Amniotic epithelial cell (primary cell): ENCODE results near the gene MYO15B.

Source experiments
- DNase-seq: peaks from one replicate; pipeline ENCODE4 v3.0.0-alpha.2; 2010; ENCODE audit warnings: low read depth

Gene MYO15B

DNA sequence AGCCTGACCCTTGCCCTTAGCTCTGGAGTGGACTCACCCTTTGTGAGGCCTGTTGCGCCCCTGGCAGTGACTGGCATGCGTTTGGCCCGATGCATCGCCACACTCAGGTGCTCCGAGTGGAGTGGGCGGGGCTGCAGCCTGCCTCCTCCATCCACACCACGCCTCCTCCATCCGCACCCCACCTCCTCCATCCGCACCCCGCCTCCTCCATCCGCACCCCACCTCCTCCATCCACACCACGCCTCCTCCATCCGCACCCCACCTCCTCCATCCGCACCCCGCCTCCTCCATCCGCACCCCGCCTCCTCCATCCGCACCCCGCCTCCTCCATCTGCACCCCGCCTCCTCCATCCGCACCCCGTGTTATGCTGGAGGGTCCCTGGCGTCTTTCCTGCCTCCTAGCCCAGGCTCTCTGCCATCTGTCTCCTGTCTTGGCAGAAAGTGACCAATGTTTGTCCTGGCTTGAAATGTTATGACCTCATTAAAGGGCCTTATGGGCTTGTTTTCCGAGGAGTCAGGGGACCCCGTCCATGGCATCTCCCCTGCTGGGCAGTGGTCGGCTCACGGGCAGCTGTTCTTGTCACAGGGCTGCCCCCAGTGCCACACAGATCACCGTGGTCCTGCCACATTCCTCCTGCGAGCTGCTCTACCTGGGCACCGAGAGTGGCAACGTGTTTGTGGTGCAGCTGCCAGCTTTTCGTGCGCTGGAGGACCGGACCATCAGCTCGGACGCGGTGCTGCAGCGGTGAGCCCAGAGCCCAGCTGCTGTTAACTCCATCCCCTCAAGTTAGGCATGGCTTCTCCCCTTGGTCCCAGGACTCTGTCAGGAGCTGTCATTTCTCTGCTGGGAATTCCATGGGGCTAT, 28.7 kb upstream of the MYO15B start:
- no peak for DNase-seq

DNA sequence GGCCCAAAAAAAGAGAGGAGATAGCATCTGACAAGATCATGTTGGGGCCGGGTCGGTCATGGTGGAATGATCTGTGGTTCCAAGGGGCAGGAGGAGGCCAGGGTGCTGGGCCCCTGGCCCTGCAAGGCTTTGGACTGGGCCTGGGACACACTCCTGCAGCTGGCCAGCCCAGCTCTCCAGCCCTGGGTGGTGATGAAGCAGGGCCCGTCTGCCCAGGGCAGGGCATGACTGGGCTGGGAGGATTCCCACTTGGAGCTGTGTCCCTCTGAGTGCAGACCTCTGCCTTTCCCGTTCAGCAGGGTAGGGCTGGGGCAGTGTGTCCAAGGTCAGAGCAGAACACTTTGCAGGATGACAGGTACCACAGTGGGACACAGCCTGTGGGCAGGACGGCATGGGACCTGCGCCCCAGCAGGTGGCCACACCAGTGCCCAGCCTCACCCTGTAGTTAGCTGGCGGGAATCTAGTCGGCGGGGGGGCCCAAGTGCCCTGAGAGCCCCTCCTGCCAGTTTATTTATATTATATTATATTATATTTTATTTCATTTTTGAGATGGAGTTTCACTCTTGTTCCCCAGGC, 27.6 kb upstream of the MYO15B start:
- no peak for DNase-seq

DNA sequence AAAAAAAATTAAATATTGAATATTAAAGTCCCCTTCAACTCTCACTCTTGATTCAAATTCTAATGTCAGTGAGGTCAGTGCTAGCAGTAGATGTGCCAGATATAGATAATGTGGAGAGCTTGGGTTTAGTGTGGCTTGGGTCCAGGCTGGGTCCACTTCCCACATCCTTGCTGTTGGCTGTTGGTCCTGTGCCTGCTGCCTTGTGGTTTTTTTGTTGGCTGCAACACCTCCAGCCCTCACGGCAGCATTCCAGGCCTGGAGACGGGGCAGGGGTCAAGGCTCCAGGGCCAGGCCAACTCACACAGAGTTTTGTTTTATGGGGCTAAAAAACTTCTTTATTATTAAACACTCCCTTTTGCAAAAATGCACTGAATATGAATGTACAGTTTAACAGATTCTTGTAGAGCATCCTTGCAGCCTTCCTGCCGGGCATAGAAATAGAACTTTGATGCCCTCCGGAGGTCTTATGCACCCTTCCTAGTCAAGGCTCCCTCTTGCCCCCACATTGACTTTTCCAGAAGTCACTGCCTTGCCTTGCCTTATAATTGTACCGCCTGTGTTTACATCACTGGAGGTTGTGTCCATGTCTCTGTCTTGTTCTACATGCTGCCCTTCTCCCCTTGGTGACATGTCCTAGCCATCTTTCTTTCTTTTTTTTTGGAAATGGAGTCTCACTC, 25.5 kb upstream of the MYO15B start:
- DNase-seq: peak; percentile 35

DNA sequence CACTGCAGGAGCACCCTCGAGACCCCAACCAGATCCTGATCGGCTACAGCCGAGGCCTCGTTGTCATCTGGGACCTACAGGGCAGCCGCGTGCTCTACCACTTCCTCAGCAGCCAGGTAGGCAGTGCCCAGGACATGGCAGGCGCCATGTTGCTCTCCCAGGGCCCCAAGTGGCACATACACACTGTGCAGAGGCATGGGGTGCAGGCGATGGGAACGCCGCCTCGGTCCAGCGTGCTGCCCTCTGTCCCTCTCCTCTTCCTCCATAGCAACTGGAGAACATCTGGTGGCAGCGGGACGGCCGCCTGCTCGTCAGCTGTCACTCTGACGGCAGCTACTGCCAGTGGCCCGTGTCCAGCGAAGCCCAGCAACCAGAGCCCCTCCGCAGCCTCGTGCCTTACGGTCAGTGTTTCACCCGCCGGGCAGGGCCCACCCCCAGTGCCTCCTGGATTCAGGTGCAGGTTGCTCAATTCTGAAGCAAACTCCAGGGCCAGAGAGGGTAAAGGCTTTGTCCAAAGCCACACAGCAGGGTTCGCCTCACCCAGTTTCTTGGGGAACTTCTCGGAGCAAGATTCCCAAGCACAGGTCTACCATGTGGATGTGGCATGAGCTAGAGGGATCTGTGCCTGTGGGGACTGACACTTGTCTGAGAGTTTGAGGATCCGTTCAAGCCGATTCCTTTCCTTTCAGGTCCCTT, 24.4 kb upstream of the MYO15B start:
- DNase-seq: no peak

DNA sequence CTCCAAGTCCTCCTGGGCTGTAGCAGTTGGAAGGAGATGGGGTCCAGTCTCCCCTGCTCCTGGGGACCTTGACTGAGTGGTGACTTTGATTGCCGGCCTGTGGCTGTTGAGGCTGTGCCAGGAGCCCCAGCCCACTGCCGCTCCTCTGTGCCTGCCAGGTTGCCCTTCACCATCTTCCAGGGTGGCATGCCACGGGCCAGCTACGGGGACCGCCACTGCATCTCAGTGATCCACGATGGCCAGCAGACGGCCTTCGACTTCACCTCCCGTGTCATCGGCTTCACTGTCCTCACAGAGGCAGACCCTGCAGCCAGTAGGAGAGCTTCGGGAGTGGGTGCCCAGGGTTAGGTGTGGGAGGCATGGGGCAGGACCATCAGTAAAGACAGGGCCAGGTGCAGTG, 23.4 kb upstream of the MYO15B start:
- no peak for DNase-seq

DNA sequence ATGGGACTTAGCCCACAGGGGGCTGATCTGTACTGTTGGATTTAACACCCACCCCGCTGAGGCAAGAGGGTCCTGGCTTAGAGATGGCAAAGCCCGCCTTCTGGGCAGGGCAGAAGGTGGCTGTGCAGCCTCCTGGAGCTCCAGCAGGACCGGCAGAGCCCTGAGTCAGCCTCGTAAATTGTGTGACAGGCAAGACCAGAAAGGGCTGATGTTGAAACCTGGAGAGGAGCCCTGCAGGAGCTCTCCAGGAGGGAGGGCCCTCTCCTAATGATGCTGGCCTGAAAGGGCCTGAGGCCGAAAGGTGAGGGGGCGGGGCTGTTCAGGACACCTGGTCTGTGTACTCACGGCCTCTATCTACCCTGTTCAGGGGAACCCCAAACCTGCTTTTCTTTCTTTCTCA, 22.5 kb upstream of the MYO15B start:
- peak; percentile 56 for DNase-seq

DNA sequence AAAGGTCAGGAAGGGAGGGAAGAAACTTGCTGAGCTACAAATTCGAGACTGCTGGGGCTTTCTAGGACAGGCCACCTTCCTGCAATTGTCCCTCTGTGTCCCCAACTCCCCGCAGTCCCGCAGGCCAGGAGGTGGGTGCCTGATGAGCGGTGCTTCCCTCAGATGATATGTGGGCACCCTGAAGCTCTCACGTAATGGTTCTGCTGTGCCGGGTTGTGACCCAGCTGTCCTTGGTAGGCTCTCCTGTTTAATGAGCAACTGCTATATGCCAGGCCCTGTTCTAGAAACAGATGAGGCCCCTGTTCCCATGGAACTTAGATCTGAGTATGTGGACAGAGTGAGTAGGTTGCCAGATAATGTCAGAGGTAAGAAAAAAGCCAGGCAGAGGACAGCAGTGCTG, 22.0 kb upstream of the MYO15B start:
- DNase-seq: no peak

DNA sequence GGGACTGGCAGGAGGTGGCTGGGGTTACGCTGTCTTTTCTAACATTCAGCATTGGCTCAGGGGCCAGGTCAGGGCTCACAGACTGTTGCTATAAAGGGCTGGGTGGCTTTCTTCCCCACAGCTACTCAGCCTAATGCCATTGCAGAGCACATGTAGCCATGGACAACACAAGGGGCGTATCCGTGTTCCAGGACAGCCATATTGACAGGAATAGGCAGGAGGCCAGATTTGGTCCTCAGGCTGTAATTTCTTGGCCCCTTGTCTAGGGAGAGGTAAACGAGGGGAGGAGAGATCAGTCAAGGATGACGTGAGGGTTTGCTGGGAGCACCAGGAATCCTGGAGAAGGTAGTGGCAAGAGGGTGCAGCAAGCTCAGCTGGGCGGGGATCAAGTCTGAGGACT, 21.2 kb upstream of the MYO15B start:
- DNase-seq: no peak

DNA sequence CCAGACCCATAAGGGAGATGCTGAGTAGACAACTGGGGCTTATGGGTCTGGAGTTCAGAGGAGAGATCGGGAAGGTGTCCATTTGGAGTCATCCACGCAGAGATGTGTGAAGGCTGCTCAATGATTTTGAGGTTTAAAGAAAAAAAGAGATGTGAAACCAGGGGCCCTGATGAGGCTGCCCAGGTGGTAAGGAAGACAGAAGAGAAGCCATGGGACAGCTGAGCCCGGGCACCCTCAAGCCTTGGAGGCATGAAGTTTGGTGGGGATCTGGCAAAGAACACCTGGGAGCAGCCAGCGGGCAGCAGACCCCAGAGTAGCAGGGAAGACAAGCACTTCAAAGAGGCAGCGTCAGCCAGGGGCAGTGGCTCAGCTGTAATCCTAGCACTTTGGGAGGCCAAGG, 20.8 kb upstream of the MYO15B start:
- no peak for DNase-seq

DNA sequence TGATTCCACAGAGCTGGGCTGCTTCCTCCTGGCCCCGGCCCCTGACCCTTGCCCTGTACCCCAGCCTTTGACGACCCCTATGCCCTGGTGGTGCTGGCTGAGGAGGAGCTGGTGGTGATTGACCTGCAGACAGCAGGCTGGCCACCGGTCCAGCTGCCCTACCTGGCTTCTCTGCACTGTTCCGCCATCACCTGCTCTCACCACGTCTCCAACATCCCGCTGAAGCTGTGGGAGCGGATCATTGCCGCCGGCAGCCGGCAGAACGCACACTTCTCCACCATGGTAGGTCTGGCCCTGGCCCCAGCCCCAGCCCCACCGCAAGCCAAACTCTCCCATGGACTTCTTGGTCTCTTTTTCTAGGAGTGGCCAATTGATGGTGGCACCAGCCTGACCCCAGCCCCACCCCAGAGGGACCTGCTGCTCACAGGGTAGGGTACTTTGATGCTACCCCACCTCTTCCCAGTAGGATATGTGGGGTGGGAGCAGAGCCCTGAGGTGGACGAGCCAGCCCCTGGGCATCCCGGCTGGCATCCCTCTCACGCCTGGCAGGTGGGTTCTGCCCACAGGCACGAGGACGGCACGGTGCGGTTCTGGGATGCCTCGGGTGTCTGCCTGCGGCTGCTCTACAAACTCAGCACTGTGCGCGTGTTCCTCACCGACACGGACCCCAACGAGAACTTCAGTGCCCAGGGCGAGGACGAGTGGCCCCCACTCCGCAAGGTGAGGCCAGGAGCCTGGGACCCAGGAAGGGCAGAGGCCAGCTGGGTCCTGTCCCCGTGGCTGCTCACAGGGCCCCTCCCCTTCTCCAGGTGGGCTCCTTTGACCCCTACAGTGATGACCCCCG, 19.0 kb upstream of the MYO15B start:
- no peak for DNase-seq

DNA sequence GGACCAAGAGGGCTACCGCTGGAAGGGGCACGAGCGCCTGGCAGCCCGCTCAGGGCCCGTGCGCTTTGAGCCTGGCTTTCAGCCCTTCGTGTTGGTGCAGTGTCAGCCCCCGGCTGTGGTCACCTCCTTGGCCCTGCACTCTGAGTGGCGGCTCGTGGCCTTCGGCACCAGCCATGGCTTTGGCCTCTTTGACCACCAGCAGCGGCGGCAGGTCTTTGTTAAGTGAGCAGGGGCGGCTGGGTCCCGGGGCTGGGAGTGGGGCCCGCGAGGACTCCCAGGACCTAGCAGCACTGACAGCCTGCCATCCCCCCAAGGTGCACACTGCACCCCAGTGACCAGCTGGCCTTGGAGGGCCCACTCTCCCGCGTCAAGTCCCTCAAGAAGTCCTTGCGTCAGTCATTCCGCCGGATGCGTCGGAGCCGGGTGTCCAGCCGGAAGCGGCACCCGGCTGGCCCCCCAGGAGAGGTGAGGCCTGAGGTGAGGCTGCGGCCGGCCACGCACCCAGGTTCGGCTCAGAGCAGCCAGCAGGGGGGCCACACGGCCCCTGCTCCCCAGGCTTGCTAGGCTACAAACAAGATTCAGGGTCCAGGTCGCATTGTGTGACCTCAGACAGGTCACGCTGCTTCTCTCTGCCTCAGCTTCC, 17.4 kb upstream of the MYO15B start:
- no peak for DNase-seq

DNA sequence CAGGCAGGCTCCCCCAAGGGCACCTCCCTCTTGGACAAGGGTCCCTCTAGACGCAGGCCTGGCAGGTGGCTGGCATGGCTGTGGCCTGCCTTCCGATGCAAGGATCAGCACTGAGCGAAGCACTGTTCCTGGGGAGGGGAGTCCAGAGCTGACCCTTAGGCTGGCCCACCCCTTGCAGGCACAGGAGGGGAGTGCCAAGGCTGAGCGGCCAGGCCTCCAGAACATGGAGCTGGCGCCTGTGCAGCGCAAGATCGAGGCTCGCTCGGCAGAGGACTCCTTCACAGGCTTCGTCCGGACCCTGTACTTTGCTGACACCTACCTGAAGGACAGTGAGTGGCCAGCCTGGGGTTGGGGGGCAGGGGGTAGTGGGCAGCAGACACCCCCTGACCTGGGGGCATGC, 16.8 kb upstream of the MYO15B start:
- no peak for DNase-seq

DNA sequence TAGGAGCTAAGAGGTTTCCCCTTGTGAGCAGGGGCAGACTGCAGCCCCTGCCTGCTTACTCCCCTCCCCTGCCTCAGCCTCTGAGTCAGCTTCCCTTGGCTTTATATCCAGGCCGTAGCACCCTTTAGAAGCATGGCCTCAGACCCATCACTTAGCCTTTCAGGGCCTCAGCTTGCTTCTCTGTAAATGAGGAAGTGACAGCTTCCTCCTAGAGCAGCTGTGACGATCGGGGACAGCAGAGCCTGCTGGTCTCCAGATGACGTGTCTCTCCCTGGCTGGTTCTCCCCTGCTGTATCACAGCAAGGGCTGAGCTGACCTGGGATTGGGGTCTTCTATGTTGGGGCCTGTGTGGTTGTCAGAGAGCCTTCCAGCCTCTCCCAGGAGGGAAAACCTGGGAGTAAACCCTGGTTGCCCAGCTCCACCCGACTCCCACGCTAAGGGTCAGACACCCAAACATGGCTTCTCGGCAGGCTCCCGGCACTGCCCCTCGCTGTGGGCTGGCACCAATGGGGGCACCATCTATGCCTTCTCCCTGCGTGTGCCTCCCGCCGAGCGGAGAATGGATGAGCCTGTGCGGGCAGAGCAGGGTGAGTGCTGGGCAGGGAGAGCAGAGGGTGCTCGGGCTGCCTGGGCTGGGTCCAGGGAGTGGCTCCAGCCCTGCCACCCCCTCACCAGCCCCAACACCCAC, 16.3 kb upstream of the MYO15B start:
- no peak for DNase-seq

DNA sequence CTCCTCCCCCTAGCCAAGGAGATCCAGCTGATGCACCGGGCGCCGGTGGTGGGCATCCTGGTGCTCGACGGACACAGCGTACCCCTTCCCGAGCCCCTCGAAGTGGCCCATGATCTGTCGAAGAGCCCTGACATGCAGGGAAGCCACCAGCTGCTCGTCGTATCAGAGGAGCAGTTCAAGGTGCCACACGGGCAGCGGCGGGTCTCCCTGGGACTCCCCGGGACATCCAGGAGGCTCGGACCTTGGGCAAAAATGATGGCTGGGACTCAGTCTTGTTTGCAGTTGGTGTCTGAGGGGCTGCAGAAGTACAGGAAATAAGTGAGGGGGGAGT, 15.8 kb upstream of the MYO15B start:
- no peak for DNase-seq

DNA sequence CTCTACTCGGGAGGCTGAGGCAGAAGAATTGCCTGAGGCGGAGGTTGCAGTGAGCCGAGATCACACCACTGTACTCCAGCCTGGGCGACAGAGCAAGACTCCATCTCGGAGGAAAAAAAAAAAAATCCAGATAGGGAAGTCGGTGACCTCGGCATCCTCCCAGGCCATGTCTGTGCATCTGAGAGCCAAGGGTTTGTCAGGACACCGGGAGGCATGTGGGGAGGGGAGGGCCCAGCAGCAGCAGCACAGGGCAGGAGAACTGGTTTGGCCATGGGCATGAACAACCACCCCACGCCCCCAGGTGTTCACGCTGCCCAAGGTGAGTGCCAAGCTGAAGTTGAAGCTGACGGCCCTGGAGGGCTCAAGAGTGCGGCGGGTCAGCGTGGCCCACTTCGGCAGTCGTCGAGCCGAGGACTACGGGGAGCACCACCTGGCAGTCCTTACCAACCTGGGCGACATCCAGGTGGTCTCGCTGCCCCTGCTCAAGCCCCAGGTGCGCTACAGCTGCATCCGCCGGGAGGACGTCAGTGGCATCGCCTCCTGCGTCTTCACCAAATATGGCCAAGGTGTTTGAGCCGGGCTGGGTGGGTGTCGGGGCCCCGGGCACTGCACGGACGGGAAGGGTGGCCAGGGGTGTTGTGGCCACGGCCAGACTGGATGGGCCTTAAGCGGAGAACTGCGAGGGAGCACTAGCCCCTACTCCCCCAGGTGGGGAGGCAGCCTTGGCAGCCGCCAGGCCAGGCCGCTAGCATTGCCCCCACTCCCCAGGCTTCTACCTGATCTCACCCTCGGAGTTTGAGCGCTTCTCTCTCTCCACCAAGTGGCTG, 14.7 kb upstream of the MYO15B start:
- no peak for DNase-seq

DNA sequence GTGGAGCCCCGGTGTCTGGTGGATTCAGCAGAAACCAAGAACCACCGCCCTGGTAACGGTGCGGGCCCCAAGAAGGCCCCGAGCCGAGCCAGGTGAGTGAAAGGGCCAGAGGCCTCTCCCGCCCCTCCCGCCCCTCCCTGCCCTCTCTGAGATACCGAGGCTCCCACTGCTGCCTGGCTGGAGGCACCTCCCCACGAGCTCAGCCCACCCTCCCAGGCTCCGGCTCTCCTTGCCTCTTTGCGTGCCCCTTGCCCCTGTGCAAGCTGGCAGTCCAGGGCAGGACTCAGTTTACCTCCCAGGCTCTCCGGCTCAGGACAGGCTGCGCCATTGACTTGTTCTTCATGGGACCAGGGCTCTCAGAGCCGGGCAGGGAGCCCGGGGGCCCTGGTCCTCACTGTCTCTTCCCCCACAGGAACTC, 14.1 kb upstream of the MYO15B start:
- no peak for DNase-seq

DNA sequence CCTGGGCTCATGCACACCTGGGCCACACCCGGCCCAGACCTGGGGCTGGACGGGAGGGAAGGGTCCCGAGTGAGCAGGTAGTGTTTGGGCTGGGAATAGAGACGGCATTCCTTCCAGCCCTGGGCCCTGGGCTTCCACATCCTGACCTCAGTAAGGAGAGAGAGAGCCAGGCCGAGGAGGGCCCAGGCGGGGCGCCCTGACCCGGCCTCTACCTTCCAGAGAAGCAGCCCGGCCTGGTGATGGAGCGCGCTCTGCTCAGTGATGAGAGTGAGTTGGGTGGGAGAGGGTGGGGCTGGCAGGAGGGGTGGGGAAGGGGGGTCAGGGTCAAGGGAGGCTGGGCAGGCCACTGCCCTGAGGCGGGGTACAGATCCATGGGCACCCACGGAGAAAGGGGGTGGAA, 13.6 kb upstream of the MYO15B start:
- no peak for DNase-seq

DNA sequence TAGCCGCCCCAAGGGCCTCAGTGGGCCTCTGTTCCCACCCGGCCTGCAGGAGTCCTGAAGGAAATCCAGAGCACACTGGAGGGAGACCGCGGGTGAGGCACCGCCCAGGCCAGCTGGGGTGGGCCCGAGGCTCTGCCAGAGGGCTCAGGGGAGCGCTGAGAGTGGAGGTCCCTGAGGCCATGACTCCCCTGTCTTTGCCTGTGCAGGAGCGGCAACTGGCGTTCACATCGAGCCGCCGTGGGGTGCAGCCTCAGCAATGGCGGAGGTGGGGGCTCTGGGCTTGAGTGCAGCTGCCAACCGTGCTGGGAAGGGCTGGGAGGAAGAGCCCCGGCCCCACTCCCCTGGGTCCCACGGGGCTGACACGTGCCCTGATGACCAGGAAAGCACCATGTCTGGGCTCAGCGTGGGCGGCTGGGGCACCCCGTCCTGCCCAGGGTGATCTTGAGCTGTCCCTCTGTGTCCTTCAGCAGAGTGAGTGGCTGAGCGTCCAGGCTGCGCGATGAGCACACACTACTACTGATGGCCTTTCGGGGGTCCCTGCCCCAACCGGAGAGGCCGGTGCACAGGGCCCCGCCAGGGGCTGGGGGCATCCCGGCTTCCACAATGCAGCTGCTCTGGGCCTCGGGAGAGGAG, 13.1 kb upstream of the MYO15B start:
- no peak for DNase-seq

DNA sequence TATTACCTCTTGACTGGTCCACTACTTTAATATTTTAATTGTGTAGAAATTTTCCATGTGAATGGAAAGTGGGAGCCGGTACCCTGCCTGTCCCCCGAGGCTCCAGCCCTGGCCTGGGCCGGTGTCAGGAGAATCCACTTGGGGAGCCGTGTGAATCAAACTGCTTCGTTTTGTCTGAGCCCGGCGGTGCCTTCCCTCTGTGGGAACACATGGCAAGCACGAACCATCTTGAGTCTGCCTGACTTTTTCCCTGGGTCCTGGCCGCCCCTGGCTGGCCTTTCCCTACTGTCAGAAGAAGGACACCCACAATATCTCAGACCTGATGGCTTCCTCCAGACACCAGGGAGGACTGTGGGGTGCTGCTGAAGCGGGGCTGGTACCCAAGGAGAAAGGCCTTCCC, 12.4 kb upstream of the MYO15B start:
- DNase-seq: no peak
